Measurements from ENCODE around the gene REM1.
"Not testable (repeated sequence)": the region's sequence is repeated elsewhere in the genome, so short reads cannot be mapped to it uniquely, and the experiment has no call there.

The REM1 gene

GRCh38 chr20:31485450-31486339 lies 10.6 kb downstream of the REM1 start:
- DNase-seq = no peak

GRCh38 chr20:31488115-31488514 lies 13.0 kb downstream of the REM1 start:
- DNase-seq = no peak

- DNase-seq = no peak
These were observed 14.1 kb downstream of the REM1 start for GRCh38 chr20:31489152-31489551.

GRCh38 chr20:31490752-31491151 lies 15.7 kb downstream of the REM1 start:
- no peak for DNase-seq

GRCh38 chr20:31494131-31494530 lies 19.0 kb downstream of the REM1 start:
- no peak for DNase-seq

GRCh38 chr20:31496761-31497295 lies 21.7 kb downstream of the REM1 start:
- no peak for DNase-seq

- no peak for DNase-seq
These were observed 22.9 kb downstream of the REM1 start for GRCh38 chr20:31497838-31498540.

- no peak for DNase-seq
These were observed 25.4 kb downstream of the REM1 start for GRCh38 chr20:31500527-31500926.

- DNase-seq = peak; percentile 79
These were observed 28.0 kb downstream of the REM1 start for GRCh38 chr20:31502884-31503673.

- no peak for DNase-seq
These were observed 30.8 kb downstream of the REM1 start for GRCh38 chr20:31505903-31506302.

GRCh38 chr20:31508517-31509244 lies 33.6 kb downstream of the REM1 start:
- no peak for DNase-seq

- peak; percentile 92 for DNase-seq
These were observed 39.3 kb downstream of the REM1 start, which contains the start of gene HM13 for GRCh38 chr20:31514154-31515071. TSS of gene HM13 (plus strand) at chr20:31514442. CDS start at chr20:31514552, 110 bp downstream.

- DNase-seq = no peak
These were observed 40.1 kb downstream of the REM1 start for GRCh38 chr20:31515072-31515774.

- DNase-seq = peak; percentile 55
These were observed 40.7 kb downstream of the REM1 start for GRCh38 chr20:31515775-31516107.

GRCh38 chr20:31516166-31516565 lies 41.1 kb downstream of the REM1 start:
- no peak for DNase-seq

GRCh38 chr20:31516651-31517050 lies 41.6 kb downstream of the REM1 start:
- DNase-seq = peak; percentile 55

GRCh38 chr20:31517373-31517772 lies 42.3 kb downstream of the REM1 start:
- DNase-seq = no peak

- not testable (repeated sequence) for DNase-seq
These were observed 46.2 kb downstream of the REM1 start for GRCh38 chr20:31521267-31521666.

GRCh38 chr20:31522731-31523130 lies 47.6 kb downstream of the REM1 start:
- DNase-seq = no peak
